DMS153 treated with DMSO at 0.1 percent for 48 hours (cell line): Measurements from ENCODE around the gene DUSP8.
"Not testable (repeated sequence)": the region's sequence is repeated elsewhere in the genome, so short reads cannot be mapped to it uniquely, and the experiment has no call there.

Experiments used
- DNase-seq: peaks from one replicate; lab custom pipeline; 2025; ENCODE audit not compliant: unreplicated experiment; lab: John Stamatoyannopoulos, UW

Gene DUSP8

GRCh38 chr11:1589996-1590395, 17.9 kb upstream of the DUSP8 start:
- no peak for DNase-seq

- DNase-seq = not testable (repeated sequence)
Measured at GRCh38 chr11:1589191-1589963, 17.3 kb upstream of the DUSP8 start.

GRCh38 chr11:1586699-1587098, 14.6 kb upstream of the DUSP8 start:
- no peak for DNase-seq

GRCh38 chr11:1584661-1585370, 12.7 kb upstream of the DUSP8 start, which contains the start of gene KRTAP5-1:
KRTAP5-1 (minus strand) TSS chr11:1585283; CDS start chr11:1585249, 34 bp downstream.
- DNase-seq = not testable (repeated sequence)

GRCh38 chr11:1582909-1583308, 10.8 kb upstream of the DUSP8 start:
- not testable (repeated sequence) for DNase-seq

GRCh38 chr11:1581976-1582375, 9.9 kb upstream of the DUSP8 start:
- no peak for DNase-seq

GRCh38 chr11:1576825-1577224, 4.8 kb upstream of the DUSP8 start:
- DNase-seq = no peak

GRCh38 chr11:1575756-1576155, 3.7 kb upstream of the DUSP8 start:
- not testable (repeated sequence) for DNase-seq

GRCh38 chr11:1574933-1575242, 2.8 kb upstream of the DUSP8 start:
- no peak for DNase-seq

- DNase-seq = peak; percentile 64
Measured at GRCh38 chr11:1574238-1574932, 2.3 kb upstream of the DUSP8 start.

GRCh38 chr11:1573903-1574237, 1.8 kb upstream of the DUSP8 start:
- DNase-seq = no peak

- peak; percentile 60 for DNase-seq
Measured at GRCh38 chr11:1573077-1573902, 1.2 kb upstream of the DUSP8 start.

- no peak for DNase-seq
Measured at GRCh38 chr11:1571760-1572196, 293 bp downstream of the DUSP8 start.

GRCh38 chr11:1570896-1571759, 943 bp downstream of the DUSP8 start:
- no peak for DNase-seq

- no peak for DNase-seq
Measured at GRCh38 chr11:1570531-1570895, 1.6 kb downstream of the DUSP8 start.

- DNase-seq = no peak
Measured at GRCh38 chr11:1570001-1570453, 2.0 kb downstream of the DUSP8 start.

GRCh38 chr11:1569251-1569780, 2.8 kb downstream of the DUSP8 start:
- no peak for DNase-seq

- DNase-seq = no peak
Measured at GRCh38 chr11:1568441-1568911, 3.6 kb downstream of the DUSP8 start.

GRCh38 chr11:1567721-1568100, 4.4 kb downstream of the DUSP8 start:
- no peak for DNase-seq
